Activated B cell treated with CpG ODN at 0.5 μM for 24 hours (primary cell): Measurements from ENCODE around the gene VILL. TPM values are rescaled to one million over a fixed set of nuclear protein-coding genes. Genes with fewer than 3 reads are reported as not detected.

Experiments
- ATAC-seq: fragments of 200-7000 bp; cut with Tn5 transposase; one replicate; pipeline ENCODE4 v1.10.0; 2021; ENCODE audit warnings: low read depth, mild to moderate bottlenecking, moderate library complexity
- CTCF ChIA-PET: fragments of 350-600 bp; sonication (Branson Sonifier 250); formaldehyde crosslinking; loops from one replicate; lab custom pipeline; 2021; ENCODE audit warnings: antibody characterized with exemption; lab: Charles Lee
- POLR2A ChIA-PET: fragments of 350-600 bp; sonication (Branson Sonifier 250); formaldehyde crosslinking; loops from one replicate; lab custom pipeline; 2021; ENCODE audit warnings: antibody characterized with exemption; lab: Charles Lee
- DNase-seq: peaks from one replicate; pipeline ENCODE4 v3.0.0; 2022
- H3K27ac Mint-ChIP-seq: one replicate; pipeline ENCODE4 v1.8.0; 2020; ENCODE audit warnings: mixed read lengths
- H3K27me3 Mint-ChIP-seq: one replicate; pipeline ENCODE4 v1.8.0; 2021; ENCODE audit warnings: mixed read lengths
- H3K36me3 Mint-ChIP-seq: one replicate; pipeline ENCODE4 v1.8.0; 2021; ENCODE audit warnings: low read depth, mixed read lengths
- H3K4me1 Mint-ChIP-seq: one replicate; pipeline ENCODE4 v1.8.0; 2021; ENCODE audit warnings: mixed read lengths
- H3K4me3 Mint-ChIP-seq: one replicate; pipeline ENCODE4 v1.8.0; 2020; ENCODE audit warnings: mild to moderate bottlenecking, mixed read lengths
- H3K9me3 Mint-ChIP-seq: one replicate; pipeline ENCODE4 v1.8.0; 2020; ENCODE audit warnings: mixed read lengths
- CTCF ChIP-seq: fragments of 200-600 bp; IDR thresholded peaks from one replicate; pipeline ENCODE4 v1.8.0; 2022; ENCODE audit warnings: antibody characterized with exemption, mild to moderate bottlenecking
- intact Hi-C: fragments of 100-400 bp; cut with micrococcal nuclease; formaldehyde crosslinking; loops from one replicate; pipeline ENCODE4 v1.15.1; 2024
- total RNA-seq: library from RNA; stranded (reverse); gene quantifications from 2 replicates; pipeline ENCODE4 v1.2.3, GENCODE V29; 2022

Gene VILL
- total RNA-seq, 1 donor from 2014 or later = 21.6 TPM

GRCh38 chr3:37952564-37952963 lies 38.0 kb upstream of the VILL start:
- Mint-ChIP-seq H3K27me3 (no peaks in the 10 kb centered on the region), H3K36me3 (no peaks in the 10 kb centered on the region), H3K27ac (no peak overlapping the region), H3K4me1 (peaks cover 17% of the 10 kb centered on the region), H3K4me3 (no peak overlapping the region), H3K9me3 (peaks cover 3% of the 10 kb centered on the region)
- intact Hi-C loops = no loop called here
- DNase-seq = no peak
- CTCF ChIA-PET = no interaction called here
- POLR2A ChIA-PET = no interaction called here
- ATAC-seq = no peak
- TF ChIP-seq CTCF = no peak

GRCh38 chr3:37953226-37953625 lies 37.4 kb upstream of the VILL start:
- H3K27me3 Mint-ChIP-seq = no peaks in the 10 kb centered on the region
- POLR2A ChIA-PET = no interaction called here
- H3K9me3 Mint-ChIP-seq = peaks cover 3% of the 10 kb centered on the region
- H3K4me3 Mint-ChIP-seq = no peak overlapping the region
- no peak overlapping the region for H3K27ac Mint-ChIP-seq
- H3K4me1 Mint-ChIP-seq = peaks cover 19% of the 10 kb centered on the region
- intact Hi-C loops = no loop called here
- H3K36me3 Mint-ChIP-seq = no peaks in the 10 kb centered on the region
- CTCF ChIA-PET = interaction anchor here (1.2 kb wide), 1 partner anchor 14 kb away, joined by 4 read pairs; no protein-coding TSS in a partner anchor
- TF ChIP-seq CTCF = no peak
- no peak for ATAC-seq
- DNase-seq = no peak

- Mint-ChIP-seq H3K4me1 (peaks cover 19% of the 10 kb centered on the region), H3K9me3 (peaks cover 3% of the 10 kb centered on the region), H3K4me3 (no peak overlapping the region), H3K36me3 (no peaks in the 10 kb centered on the region), H3K27me3 (no peaks in the 10 kb centered on the region), H3K27ac (no peak overlapping the region)
- ChIA-PET POLR2A (no interaction called here), CTCF (interaction anchor here (1.2 kb wide), 1 partner anchor 13 kb away, joined by 4 read pairs; no protein-coding TSS in a partner anchor)
- TF ChIP-seq CTCF = no peak
- intact Hi-C loops = no loop called here
- DNase-seq (no peak), ATAC-seq (no peak)
Observed at GRCh38 chr3:37953707-37954394, 36.7 kb upstream of the VILL start.

GRCh38 chr3:37954881-37955280 lies 35.7 kb upstream of the VILL start:
- ChIA-PET CTCF (no interaction called here), POLR2A (no interaction called here)
- Mint-ChIP-seq H3K27ac (no peak overlapping the region), H3K4me3 (no peak overlapping the region), H3K9me3 (peaks cover 3% of the 10 kb centered on the region), H3K27me3 (no peaks in the 10 kb centered on the region), H3K4me1 (peaks cover 19% of the 10 kb centered on the region), H3K36me3 (no peaks in the 10 kb centered on the region)
- intact Hi-C loops = no loop called here
- no peak for DNase-seq
- ATAC-seq = no peak
- no peak for TF ChIP-seq CTCF

GRCh38 chr3:37955918-37956707 lies 34.5 kb upstream of the VILL start:
- POLR2A ChIA-PET = no interaction called here

More at GRCh38 chr3:37955918-37956707, 34.5 kb upstream of the VILL start:
- ATAC-seq (no peak), DNase-seq (no peak)
- no peaks in the 10 kb centered on the region for H3K36me3 Mint-ChIP-seq
- no peak overlapping the region for H3K27ac Mint-ChIP-seq
- no peaks in the 10 kb centered on the region for H3K27me3 Mint-ChIP-seq
- peaks cover 3% of the 10 kb centered on the region for H3K9me3 Mint-ChIP-seq
- H3K4me3 Mint-ChIP-seq = no peak overlapping the region
- intact Hi-C loops = no loop called here
- CTCF ChIA-PET = no interaction called here
- TF ChIP-seq CTCF = no peak
- peaks cover 19% of the 10 kb centered on the region for H3K4me1 Mint-ChIP-seq
